GM18520 (cell line): ENCODE measurements around the gene ABCA1.
"Not testable (repeated sequence)": the region's sequence is repeated elsewhere in the genome, so short reads cannot be mapped to it uniquely, and the experiment has no call there.

Experiments
- ATAC-seq: cut with Tn5 transposase; IDR thresholded peaks from one replicate; pipeline ENCODE4 v1.9.1; 2021; ENCODE audit not compliant: unreplicated experiment

ABCA1 gene

GRCh38 chr9:104872656-104873488 lies 55.1 kb downstream of the ABCA1 start:
- ATAC-seq = no peak

- ATAC-seq = no peak
These were observed 55.9 kb downstream of the ABCA1 start for GRCh38 chr9:104871961-104872527.

- ATAC-seq = no peak
These were observed 58.1 kb downstream of the ABCA1 start for GRCh38 chr9:104869811-104870210.

- ATAC-seq = no peak
These were observed 59.1 kb downstream of the ABCA1 start for GRCh38 chr9:104868687-104869404.

- no peak for ATAC-seq
These were observed 59.7 kb downstream of the ABCA1 start for GRCh38 chr9:104868303-104868686.

GRCh38 chr9:104866191-104866590 lies 61.8 kb downstream of the ABCA1 start:
- ATAC-seq = no peak

- ATAC-seq = no peak
These were observed 63.3 kb downstream of the ABCA1 start for GRCh38 chr9:104864675-104865104.

GRCh38 chr9:104863180-104863883 lies 64.6 kb downstream of the ABCA1 start:
- ATAC-seq = peak; percentile 69

- ATAC-seq = no peak
These were observed 66.6 kb downstream of the ABCA1 start for GRCh38 chr9:104861397-104861796.

- no peak for ATAC-seq
These were observed 67.7 kb downstream of the ABCA1 start for GRCh38 chr9:104860263-104860662.

GRCh38 chr9:104858846-104859245 lies 69.1 kb downstream of the ABCA1 start:
- ATAC-seq = no peak

- ATAC-seq = no peak
These were observed 69.7 kb downstream of the ABCA1 start for GRCh38 chr9:104858271-104858670.

GRCh38 chr9:104856413-104856941 lies 71.5 kb downstream of the ABCA1 start:
- ATAC-seq = no peak

- no peak for ATAC-seq
These were observed 72.1 kb downstream of the ABCA1 start for GRCh38 chr9:104855807-104856206.

- ATAC-seq = not testable (repeated sequence)
These were observed 72.7 kb downstream of the ABCA1 start for GRCh38 chr9:104855258-104855657.

- no peak for ATAC-seq
These were observed 73.3 kb downstream of the ABCA1 start for GRCh38 chr9:104854613-104855012.

GRCh38 chr9:104853683-104854082 lies 74.3 kb downstream of the ABCA1 start:
- no peak for ATAC-seq

GRCh38 chr9:104853159-104853558 lies 74.8 kb downstream of the ABCA1 start:
- ATAC-seq = no peak

- no peak for ATAC-seq
These were observed 76.4 kb downstream of the ABCA1 start for GRCh38 chr9:104851546-104851920.

- no peak for ATAC-seq
These were observed 77.0 kb downstream of the ABCA1 start for GRCh38 chr9:104850786-104851545.
